NCI-H1105 treated with DMSO at 0.1 percent for 48 hours (cell line): ENCODE data around the gene MRC2.
"Not testable (repeated sequence)": the region's sequence is repeated elsewhere in the genome, so short reads cannot be mapped to it uniquely, and the experiment has no call there.

Experiments
- DNase-seq: peaks from one replicate; lab custom pipeline; 2025; lab: John Stamatoyannopoulos, UW

MRC2 gene

GRCh38 chr17:62612289-62612688, 15.2 kb upstream of the MRC2 start:
- DNase-seq = not testable (repeated sequence)

GRCh38 chr17:62613095-62613494, 14.4 kb upstream of the MRC2 start:
- DNase-seq = not testable (repeated sequence)

- DNase-seq = no peak
Observed at GRCh38 chr17:62614142-62614541, 13.3 kb upstream of the MRC2 start.

GRCh38 chr17:62615503-62615902, 12.0 kb upstream of the MRC2 start:
- no peak for DNase-seq

- DNase-seq = no peak
Observed at GRCh38 chr17:62616993-62617893, 10.2 kb upstream of the MRC2 start.

GRCh38 chr17:62617894-62618472, 9.5 kb upstream of the MRC2 start:
- no peak for DNase-seq

GRCh38 chr17:62618647-62619416, 8.6 kb upstream of the MRC2 start:
- DNase-seq = no peak

GRCh38 chr17:62619417-62620155, 7.9 kb upstream of the MRC2 start:
- DNase-seq = no peak

GRCh38 chr17:62621223-62621622, 6.2 kb upstream of the MRC2 start:
- DNase-seq = no peak

GRCh38 chr17:62625184-62625869, 2.1 kb upstream of the MRC2 start:
- no peak for DNase-seq

GRCh38 chr17:62625870-62626200, 1.6 kb upstream of the MRC2 start:
- DNase-seq = no peak

- no peak for DNase-seq
Observed at GRCh38 chr17:62626719-62627218, 701 bp upstream of the MRC2 start.

- no peak for DNase-seq
Observed at GRCh38 chr17:62627904-62628633, 599 bp downstream of the MRC2 start.

GRCh38 chr17:62628831-62629555, 1.5 kb downstream of the MRC2 start:
- no peak for DNase-seq

- no peak for DNase-seq
Observed at GRCh38 chr17:62629556-62630364, 2.3 kb downstream of the MRC2 start.

- DNase-seq = no peak
Observed at GRCh38 chr17:62630365-62631085, 3.1 kb downstream of the MRC2 start.

- DNase-seq = no peak
Observed at GRCh38 chr17:62631086-62631935, 3.8 kb downstream of the MRC2 start.
